Natural killer cell treated with Interleukin-12 subunit alpha and Interleukin-12 subunit beta and Interleukin-15 and Interleukin-18, amount 100 ng/mL, for 72 hours (primary cell): ENCODE results near the gene RAB34. TPM values are rescaled to one million over a fixed set of nuclear protein-coding genes. Genes with fewer than 3 reads are reported as not detected.
"Not testable (repeated sequence)": the region's sequence is repeated elsewhere in the genome, so short reads cannot be mapped to it uniquely, and the experiment has no call there.

Experiments used
- ATAC-seq, 2 donors: fragments of 150-1000 bp; cut with Tn5 transposase in 1 of 2; sonication (Bioruptor Pico), chemical (Tn5 transposase) in 1 of 2; 2 replicates each; pipeline ENCODE4 v1.10.0; 2021
- DNase-seq: peaks from one replicate; pipeline ENCODE4 v3.0.0; 2022; ENCODE audit warnings: low spot score
- H3K27ac Mint-ChIP-seq, 2 donors: 1 replicate in 1 of 2; 2 replicates in 1 of 2; pipeline ENCODE4 v1.8.0; 2022; ENCODE audit warnings: mixed read lengths in 2 of 2, mild to moderate bottlenecking in 1 of 2, moderate library complexity in 1 of 2
- H3K27me3 Mint-ChIP-seq, 2 donors: 1 replicate in 1 of 2; 2 replicates in 1 of 2; pipeline ENCODE4 v1.8.0; 2022; ENCODE audit warnings: mixed read lengths in 2 of 2
- H3K36me3 Mint-ChIP-seq: one replicate; pipeline ENCODE4 v1.8.0; 2022; ENCODE audit warnings: mixed read lengths
- H3K4me1 Mint-ChIP-seq, 2 donors: 1 replicate in 1 of 2; 2 replicates in 1 of 2; pipeline ENCODE4 v1.8.0; 2022; ENCODE audit warnings: low read depth in 2 of 2, mixed read lengths in 2 of 2, mild to moderate bottlenecking in 1 of 2
- H3K4me3 Mint-ChIP-seq: one replicate; pipeline ENCODE4 v1.8.0; 2022; ENCODE audit warnings: mixed read lengths
- H3K9me3 Mint-ChIP-seq: 2 replicates; pipeline ENCODE4 v1.8.0; 2022; ENCODE audit warnings: mixed read lengths
- total RNA-seq, 2 donors: library from RNA; stranded (reverse); gene quantifications; one replicate each; pipeline ENCODE4 v1.2.3, GENCODE V29; 2022

RAB34 gene
- total RNA-seq, 2 donors from 2014 or later: 8.5 to 25.7 TPM

- Mint-ChIP-seq H3K36me3 (peaks cover 18% of the 10 kb centered on the region), H3K9me3 (no peaks in the 10 kb centered on the region), H3K27me3 (no peaks in the 10 kb centered on the region), H3K27ac (peak overlapping the region; percentile 95 to 98), H3K4me1 (peaks cover 55 to 56% of the 10 kb centered on the region in 2 donors), H3K4me3 (peak overlapping the region; percentile 91)
- ATAC-seq (peak; percentile 69 to 76), DNase-seq (peak; percentile 93)
Observed at GRCh38 chr17:28726627-28727491, 9.2 kb upstream of the RAB34 start.

- H3K27me3 Mint-ChIP-seq: no peaks in the 10 kb centered on the region
- H3K36me3 Mint-ChIP-seq: peaks cover 22% of the 10 kb centered on the region
- peaks cover 59 to 60% of the 10 kb centered on the region in 2 donors for H3K4me1 Mint-ChIP-seq
- peak within 1 kb of the TSS; percentile 95 to 98 for H3K27ac Mint-ChIP-seq
- peak; percentile 60 to 71 for ATAC-seq
- peak within 1 kb of the TSS; percentile 97 for H3K4me3 Mint-ChIP-seq
- no peaks in the 10 kb centered on the region for H3K9me3 Mint-ChIP-seq
- peak; percentile 84 for DNase-seq
Observed at GRCh38 chr17:28726226-28726626, 8.6 kb upstream of the RAB34 start, which contains the start of gene TLCD1. TSS of gene TLCD1 (minus strand) at chr17:28726233. CDS start at chr17:28726097, 136 bp downstream.

- peak overlapping the region; percentile 38 to 80 for H3K27ac Mint-ChIP-seq
- H3K4me1 Mint-ChIP-seq: peaks cover 61 to 62% of the 10 kb centered on the region in 2 donors
- H3K4me3 Mint-ChIP-seq: peak overlapping the region; percentile 97
- H3K27me3 Mint-ChIP-seq: no peaks in the 10 kb centered on the region
- no peaks in the 10 kb centered on the region for H3K9me3 Mint-ChIP-seq
- peaks cover 24% of the 10 kb centered on the region for H3K36me3 Mint-ChIP-seq
- DNase-seq (no peak), ATAC-seq (peak in 1 of 2 donors; percentile 8)
Observed at GRCh38 chr17:28725660-28726225, 8.1 kb upstream of the RAB34 start.

DNA sequence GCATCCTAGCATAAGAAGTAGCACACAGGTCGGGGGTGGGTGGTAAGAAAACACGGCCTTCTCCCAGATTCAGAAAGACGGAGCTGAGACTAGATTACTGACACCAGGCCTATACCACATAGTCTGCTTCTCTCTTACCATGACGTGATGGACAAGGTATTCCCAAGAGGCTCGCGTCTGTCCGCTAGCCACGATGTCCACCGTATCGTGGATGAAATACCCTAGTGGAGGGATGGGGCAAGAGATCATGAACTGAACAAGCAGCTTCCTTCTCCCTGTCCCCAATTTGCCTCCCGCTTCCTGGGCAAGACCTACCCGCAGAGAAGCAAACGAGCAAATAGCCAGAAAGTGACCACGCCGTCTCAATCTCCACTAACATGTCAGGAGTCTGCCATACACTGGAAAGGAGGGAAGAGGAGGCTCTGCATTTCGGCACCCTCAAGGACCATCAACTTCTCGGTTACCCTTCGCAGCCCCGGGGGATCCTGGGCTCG is 7.5 kb upstream of the RAB34 start:
- H3K4me1 Mint-ChIP-seq: peaks cover 66 to 67% of the 10 kb centered on the region in 2 donors
- no peaks in the 10 kb centered on the region for H3K27me3 Mint-ChIP-seq
- ATAC-seq (no peak), DNase-seq (no peak)
- peak overlapping the region; percentile 97 for H3K4me3 Mint-ChIP-seq
- H3K9me3 Mint-ChIP-seq: no peaks in the 10 kb centered on the region
- H3K36me3 Mint-ChIP-seq: peaks cover 29% of the 10 kb centered on the region
- peak overlapping the region; percentile 38 to 80 for H3K27ac Mint-ChIP-seq

GRCh38 chr17:28724500-28725165 is 7.0 kb upstream of the RAB34 start:
- H3K9me3 Mint-ChIP-seq: no peaks in the 10 kb centered on the region
- peak overlapping the region; percentile 97 for H3K4me3 Mint-ChIP-seq
- peak overlapping the region; percentile 38 to 80 for H3K27ac Mint-ChIP-seq
- no peaks in the 10 kb centered on the region for H3K27me3 Mint-ChIP-seq
- ATAC-seq (no peak), DNase-seq (no peak)
- H3K36me3 Mint-ChIP-seq: peaks cover 34% of the 10 kb centered on the region
- H3K4me1 Mint-ChIP-seq: peaks cover 67 to 68% of the 10 kb centered on the region in 2 donors

- ATAC-seq, DNase-seq, H3K27me3 Mint-ChIP-seq, H3K9me3 Mint-ChIP-seq: not testable (repeated sequence)
- Mint-ChIP-seq H3K4me1 (peaks cover 69 to 70% of the 10 kb centered on the region in 2 donors), H3K36me3 (peaks cover 34% of the 10 kb centered on the region), H3K27ac (peak overlapping the region; percentile 38 to 80), H3K4me3 (peak overlapping the region; percentile 97)
Observed at GRCh38 chr17:28723836-28724499, 6.3 kb upstream of the RAB34 start.

DNA sequence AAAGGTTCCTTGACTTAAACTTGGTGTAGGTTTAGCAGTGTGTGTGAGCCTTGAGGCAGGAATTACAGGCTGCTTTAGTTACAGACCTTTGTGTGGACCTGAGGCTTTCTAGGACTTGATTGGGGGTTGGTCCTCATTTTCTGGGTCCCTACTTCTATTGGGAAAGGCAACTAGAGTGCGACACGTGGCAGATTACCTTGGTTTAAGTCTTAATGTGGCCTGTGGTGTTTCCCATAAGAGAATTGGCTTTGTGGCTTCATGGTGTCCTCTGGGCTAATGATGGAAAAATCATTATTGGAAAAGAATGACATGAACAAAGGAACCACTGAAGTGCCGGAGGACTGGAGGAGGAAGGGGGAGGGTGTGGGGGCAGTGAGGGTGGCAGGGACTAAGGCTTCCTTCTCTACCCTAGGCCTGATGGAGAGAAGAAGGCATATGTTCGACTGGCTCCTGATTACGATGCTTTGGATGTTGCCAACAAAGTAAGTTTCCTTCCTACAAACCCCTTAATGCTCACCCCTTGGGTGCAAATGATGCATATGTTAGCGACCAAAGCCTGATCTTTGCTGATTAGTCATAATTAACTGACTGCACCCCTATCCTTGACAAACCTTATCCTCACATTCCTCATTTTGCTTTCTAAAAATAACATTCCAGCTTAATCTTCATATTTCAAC is 5.6 kb upstream of the RAB34 start:
- Mint-ChIP-seq H3K27me3 (no peaks in the 10 kb centered on the region), H3K36me3 (peaks cover 34% of the 10 kb centered on the region), H3K4me1 (peaks cover 69 to 70% of the 10 kb centered on the region in 2 donors), H3K9me3 (no peaks in the 10 kb centered on the region), H3K4me3 (peak overlapping the region; percentile 97), H3K27ac (peak overlapping the region in 1 of 2 donors; percentile 80)
- no peak for DNase-seq
- no peak for ATAC-seq

DNA sequence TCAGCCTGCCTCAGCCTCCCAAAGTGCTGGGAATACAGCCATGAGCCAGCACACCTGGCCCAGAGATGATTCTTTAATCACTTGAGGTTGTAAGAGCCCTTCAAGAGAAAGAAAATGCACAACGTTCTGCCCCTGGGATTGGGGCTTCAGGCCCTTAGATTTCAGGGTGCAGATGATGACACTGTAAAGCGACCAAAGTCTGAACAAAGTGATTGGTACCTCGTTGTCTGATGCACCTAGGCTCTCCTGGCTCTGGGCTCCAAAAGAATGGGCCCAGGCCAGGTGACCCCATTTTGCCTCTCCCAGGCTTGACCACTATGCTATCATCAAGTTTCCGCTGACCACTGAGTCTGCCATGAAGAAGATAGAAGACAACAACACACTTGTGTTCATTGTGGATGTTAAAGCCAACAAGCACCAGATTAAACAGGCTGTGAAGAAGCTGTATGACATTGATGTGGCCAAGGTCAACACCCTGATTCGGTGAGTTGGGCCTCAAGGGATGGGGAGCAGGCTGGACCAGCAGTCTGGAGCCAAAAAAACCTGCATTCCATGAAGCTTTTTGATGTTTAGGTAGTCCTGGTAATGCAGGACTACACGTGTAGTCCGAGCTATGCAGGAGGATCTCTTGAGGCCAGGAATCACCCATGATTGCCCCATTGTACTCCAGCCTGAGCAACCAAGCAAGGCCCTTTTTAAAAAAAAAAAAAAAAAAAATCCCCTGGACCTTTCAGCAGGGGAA is 4.9 kb upstream of the RAB34 start:
- DNase-seq: no peak
- peaks cover 34% of the 10 kb centered on the region for H3K36me3 Mint-ChIP-seq
- peak overlapping the region; percentile 97 for H3K4me3 Mint-ChIP-seq

GRCh38 chr17:28720997-28721329 is 3.3 kb upstream of the RAB34 start:
- Mint-ChIP-seq H3K27ac (peak overlapping the region; percentile 93 to 97), H3K4me1 (peaks cover 58% of the 10 kb centered on the region in 2 donors), H3K36me3 (peaks cover 34% of the 10 kb centered on the region), H3K4me3 (peak overlapping the region; percentile 97)
- DNase-seq, ATAC-seq, H3K27me3 Mint-ChIP-seq, H3K9me3 Mint-ChIP-seq: not testable (repeated sequence)

More for the DNA sequence above, 4.9 kb upstream of the RAB34 start:
- Mint-ChIP-seq H3K9me3 (no peaks in the 10 kb centered on the region), H3K4me1 (peaks cover 67 to 68% of the 10 kb centered on the region in 2 donors), H3K27ac (peak overlapping the region in 1 of 2 donors; percentile 93), H3K27me3 (no peaks in the 10 kb centered on the region)
- ATAC-seq: no peak

GRCh38 chr17:28720247-28720996 is 2.8 kb upstream of the RAB34 start:
- H3K4me1 Mint-ChIP-seq: peaks cover 54% of the 10 kb centered on the region in 2 donors
- H3K9me3 Mint-ChIP-seq: no peaks in the 10 kb centered on the region

GRCh38 chr17:28719021-28719433 is 1.4 kb upstream of the RAB34 start:
- DNase-seq (no peak), ATAC-seq (no peak)
- no peaks in the 10 kb centered on the region for H3K9me3 Mint-ChIP-seq

More at GRCh38 chr17:28720247-28720996, 2.8 kb upstream of the RAB34 start:
- peaks cover 34% of the 10 kb centered on the region for H3K36me3 Mint-ChIP-seq
- peak overlapping the region; percentile 93 to 97 for H3K27ac Mint-ChIP-seq
- DNase-seq (no peak), ATAC-seq (no peak)
- H3K4me3 Mint-ChIP-seq: peak overlapping the region; percentile 97
- peaks cover 2 to 4% of the 10 kb centered on the region in 2 donors for H3K27me3 Mint-ChIP-seq

More at GRCh38 chr17:28719021-28719433, 1.4 kb upstream of the RAB34 start:
- Mint-ChIP-seq H3K27me3 (peaks cover 12 to 13% of the 10 kb centered on the region in 2 donors), H3K4me1 (peaks cover 40 to 42% of the 10 kb centered on the region in 2 donors), H3K36me3 (peaks cover 24% of the 10 kb centered on the region), H3K27ac (peak overlapping the region; percentile 93 to 97), H3K4me3 (peak overlapping the region; percentile 97)
